ENCODE measurements around the gene TMC3. TPM values are rescaled to one million over a fixed set of nuclear protein-coding genes. Genes with fewer than 3 reads are reported as not detected.

Gene TMC3
- total and polyA plus RNA-seq, 10 of the 15 experiments (the other 5 are each of a cell fraction or from before 2014, with no cell fraction given): 0.03 to 0.04 (median 0.04) TPM; not detected in 7

- in situ Hi-C loops (cut with MboI) (no loop called here), intact Hi-C loops (cut with micrococcal nuclease; ENCODE audit: unreplicated experiment) (no loop called here)
- ChIA-PET POLR2A (interaction anchor here (0.6 to 1.2 kb wide), 6 partner anchors 10 to 330 kb away, joined by 3 to 7 read pairs (median 4); no protein-coding TSS in a partner anchor), SMC1A (ENCODE audit: uncharacterized antibody, unreplicated experiment) (interaction anchor here (0.8 to 4.1 kb wide), 12 partner anchors 9 to 326 kb away, joined by 3 to 26 read pairs (median 6); partner anchors contain the start of gene TLNRD1), CTCF (interaction anchor here (0.8 to 6.5 kb wide), 8 partner anchors 9 to 357 kb away, joined by 3 to 50 read pairs (median 4); no protein-coding TSS in a partner anchor), RAD21 (ENCODE audit: unreplicated experiment) (interaction anchor here (0.6 to 3.5 kb wide), 8 partner anchors 10 to 60 kb away, joined by 3 to 14 read pairs (median 4); no protein-coding TSS in a partner anchor)
- ATAC-seq (no peak), DNase-seq (ENCODE audit: low read depth, low spot score) (no peak), FAIRE-seq (no peak)
- Histone ChIP-seq H3K36me3 (ENCODE audit: control insufficient read depth in 2 of 2, insufficient read depth in 2 of 2, low read length in 1 of 2) (no peaks in the 10 kb centered on the region), H3K27me3 (replicated peaks in 1 of 2; ENCODE audit: control insufficient read depth in 2 of 2, insufficient read depth in 2 of 2, low read length in 1 of 2) (no peaks in the 10 kb centered on the region), H4K20me1 (ENCODE audit: control insufficient read depth, insufficient read depth) (no peaks in the 10 kb centered on the region), H3K79me2 (ENCODE audit: control insufficient read depth, insufficient read depth, low read length) (peaks cover 4% of the 10 kb centered on the region), H3K4me1 (ENCODE audit: control insufficient read depth, insufficient read depth, low read length) (peaks cover 8% of the 10 kb centered on the region), H3K9me3 (replicated peaks; ENCODE audit: control insufficient read depth, insufficient read depth, low read length) (no peaks in the 10 kb centered on the region), H3K4me2 (ENCODE audit: control insufficient read depth, insufficient read depth) (no peak overlapping the region), H2AFZ (ENCODE audit: control insufficient read depth, low read depth, low read length) (no peak overlapping the region), H3K27ac (ENCODE audit: control insufficient read depth, insufficient read depth) (no peak overlapping the region), H3K9ac (ENCODE audit: control insufficient read depth, insufficient read depth, low read length) (no peak overlapping the region), H3K4me3 (no peak overlapping the region)
- 91% methylated on average over 7 of the region's 7 CpGs for WGBS (ENCODE audit: insufficient coverage, insufficient replicate concordance, low lambda C conversion rate, missing lambda C conversion rate)
- TF ChIP-seq ZNF687 (IDR thresholded peaks at IDR 0.05) (no peak), BCL3 (IDR thresholded peaks at IDR 0.05; ENCODE audit: borderline replicate concordance, insufficient read depth, low read depth, low read length, poor library complexity, severe bottlenecking) (peak; percentile 31)
- no TSS peak for BruUV-seq (replicated peaks)
These were observed 47.4 kb downstream of the TMC3 start for GRCh38 chr15:81326466-81327212.
